ENCODE measurements around the gene GRN.

The GRN gene

GRCh38 chr17:44375196-44376017 lies 30.3 kb downstream of the GRN start:
- TF ChIP-seq TAF1 (IDR thresholded peaks at IDR 0.05; ENCODE audit: low read depth) (no peak), TCF12 (IDR thresholded peaks at IDR 0.05; ENCODE audit: low read depth) (no peak), CEBPB (IDR thresholded peaks at IDR 0.05) (no peak), RAD21 (IDR thresholded peaks at IDR 0.05; ENCODE audit: low read depth) (no peak), TEAD4 (IDR thresholded peaks at IDR 0.05) (no peak), EGR1 (IDR thresholded peaks at IDR 0.05) (no peak), FOXM1 (IDR thresholded peaks at IDR 0.05; ENCODE audit: borderline replicate concordance, low read depth) (no peak), ZBTB7A (IDR thresholded peaks at IDR 0.05; ENCODE audit: low read depth) (no peak), YY1 (IDR thresholded peaks at IDR 0.05; ENCODE audit: low read depth) (no peak), CREB1 (IDR thresholded peaks at IDR 0.05; ENCODE audit: low read depth) (no peak), EP300 (IDR thresholded peaks at IDR 0.05; ENCODE audit: borderline replicate concordance) (no peak), USF1 (IDR thresholded peaks at IDR 0.05) (no peak), REST (IDR thresholded peaks at IDR 0.05; ENCODE audit: low read depth) (no peak)

GRCh38 chr17:44376124-44376523 lies 31.0 kb downstream of the GRN start:
- TF ChIP-seq MAX (IDR thresholded peaks at IDR 0.05) (no peak), FOXM1 (IDR thresholded peaks at IDR 0.05; ENCODE audit: borderline replicate concordance, low read depth) (no peak), EP300 (IDR thresholded peaks at IDR 0.05; ENCODE audit: borderline replicate concordance) (no peak), YY1 (IDR thresholded peaks at IDR 0.05; ENCODE audit: low read depth) (no peak), EGR1 (IDR thresholded peaks at IDR 0.05) (no peak), NFIC (IDR thresholded peaks at IDR 0.05) (no peak), REST (IDR thresholded peaks at IDR 0.05; ENCODE audit: low read depth) (no peak), TEAD4 (IDR thresholded peaks at IDR 0.05) (no peak), TAF1 (IDR thresholded peaks at IDR 0.05; ENCODE audit: low read depth) (no peak), USF1 (IDR thresholded peaks at IDR 0.05) (no peak), RAD21 (IDR thresholded peaks at IDR 0.05; ENCODE audit: low read depth) (no peak), CEBPB (IDR thresholded peaks at IDR 0.05) (no peak), CREB1 (IDR thresholded peaks at IDR 0.05; ENCODE audit: low read depth) (no peak), TCF12 (IDR thresholded peaks at IDR 0.05; ENCODE audit: low read depth) (no peak)

GRCh38 chr17:44376779-44377178 lies 31.7 kb downstream of the GRN start:
- TF ChIP-seq REST (IDR thresholded peaks at IDR 0.05; ENCODE audit: low read depth) (no peak), MAX (IDR thresholded peaks at IDR 0.05) (no peak), RAD21 (IDR thresholded peaks at IDR 0.05; ENCODE audit: low read depth) (no peak), CEBPB (IDR thresholded peaks at IDR 0.05) (no peak), ZBTB7A (IDR thresholded peaks at IDR 0.05; ENCODE audit: low read depth) (no peak), FOXM1 (IDR thresholded peaks at IDR 0.05; ENCODE audit: borderline replicate concordance, low read depth) (no peak), TEAD4 (IDR thresholded peaks at IDR 0.05) (no peak), EP300 (IDR thresholded peaks at IDR 0.05; ENCODE audit: borderline replicate concordance) (no peak), TCF12 (IDR thresholded peaks at IDR 0.05; ENCODE audit: low read depth) (no peak), CREB1 (IDR thresholded peaks at IDR 0.05; ENCODE audit: low read depth) (no peak), EGR1 (IDR thresholded peaks at IDR 0.05) (no peak), TAF1 (IDR thresholded peaks at IDR 0.05; ENCODE audit: low read depth) (no peak), NFIC (IDR thresholded peaks at IDR 0.05) (no peak), YY1 (IDR thresholded peaks at IDR 0.05; ENCODE audit: low read depth) (no peak), USF1 (IDR thresholded peaks at IDR 0.05) (no peak)
